Stomach (tissue), 4 donors: ENCODE measurements around the gene DLG5.

Experiments used
- CTCF ChIP-seq, 7 experiments: fragments of 450-650 bp in 4 of 7; fragments of 200-600 bp in 3 of 7; sonication (generic) in 3 of 7; IDR thresholded peaks; one replicate each; pipeline ENCODE4 v1.5.1; 2016 to 2019; ENCODE audit warnings: antibody characterized with exemption in 7 of 7, control low read depth in 2 of 7, mild to moderate bottlenecking in 1 of 7
- POLR2A ChIP-seq, 4 donors: fragments of 450-650 bp; IDR thresholded peaks; one replicate each; pipeline ENCODE4 v1.6.1; 2016; ENCODE audit warnings: antibody characterized with exemption in 4 of 4, control low read depth in 2 of 4, mild to moderate bottlenecking in 1 of 4, moderate library complexity in 1 of 4
- POLR2AphosphoS5 ChIP-seq, 3 donors: sonication (generic); formaldehyde crosslinking; IDR thresholded peaks; one replicate each; pipeline ENCODE4 v1.6.1; 2016; ENCODE audit warnings: antibody characterized with exemption in 3 of 3

- TF ChIP-seq CTCF (IDR thresholded peaks at IDR 0.05) (no peak), POLR2A (IDR thresholded peaks at IDR 0.05) (no peak), POLR2AphosphoS5 (IDR thresholded peaks at IDR 0.05) (no peak)
Measured at GRCh38 chr10:77829356-77829755, 97.2 kb downstream of the DLG5 start.
